ENCODE results near the gene EPG5.
"Not testable (repeated sequence)": the region's sequence is repeated elsewhere in the genome, so short reads cannot be mapped to it uniquely, and the experiment has no call there.

The EPG5 gene

GRCh38 chr18:45860971-45861370, 106.2 kb downstream of the EPG5 start:
- DNase-seq = no peak

GRCh38 chr18:45860492-45860891, 106.6 kb downstream of the EPG5 start:
- no peak for DNase-seq

- no peak for DNase-seq
Measured at GRCh38 chr18:45859334-45859733, 107.8 kb downstream of the EPG5 start.

- DNase-seq = no peak
Measured at GRCh38 chr18:45856531-45856930, 110.6 kb downstream of the EPG5 start.

- no peak for DNase-seq
Measured at GRCh38 chr18:45854036-45854586, 113.0 kb downstream of the EPG5 start.

- DNase-seq = no peak
Measured at GRCh38 chr18:45852631-45853030, 114.5 kb downstream of the EPG5 start.

- no peak for DNase-seq
Measured at GRCh38 chr18:45851161-45851925, 115.8 kb downstream of the EPG5 start.

- DNase-seq = no peak
Measured at GRCh38 chr18:45850021-45850420, 117.1 kb downstream of the EPG5 start.

GRCh38 chr18:45849529-45849928, 117.6 kb downstream of the EPG5 start:
- no peak for DNase-seq

GRCh38 chr18:45848643-45849042, 118.5 kb downstream of the EPG5 start:
- not testable (repeated sequence) for DNase-seq

GRCh38 chr18:45847119-45847518, 120.0 kb downstream of the EPG5 start:
- DNase-seq = no peak

- no peak for DNase-seq
Measured at GRCh38 chr18:45845410-45845809, 121.7 kb downstream of the EPG5 start.

GRCh38 chr18:45844938-45845337, 122.2 kb downstream of the EPG5 start:
- DNase-seq = no peak

GRCh38 chr18:45843019-45843418, 124.1 kb downstream of the EPG5 start:
- no peak for DNase-seq

GRCh38 chr18:45841765-45842442, 125.2 kb downstream of the EPG5 start:
- DNase-seq = no peak

GRCh38 chr18:45841060-45841764, 125.9 kb downstream of the EPG5 start:
- no peak for DNase-seq

GRCh38 chr18:45839414-45840395, 127.4 kb downstream of the EPG5 start:
- DNase-seq = peak; percentile 25

- no peak for DNase-seq
Measured at GRCh38 chr18:45838302-45839070, 128.6 kb downstream of the EPG5 start.

GRCh38 chr18:45837283-45838070, 129.7 kb downstream of the EPG5 start:
- peak; percentile 26 for DNase-seq

All from activated gamma-delta T cell treated with Interleukin-2 at 50 U/mL for 16 hours (primary cell).